SKM-1 (cell line): ENCODE results near the gene NHLRC4.

ENCODE experiments used
- DNase-seq: peaks from one replicate; lab custom pipeline; 2025; ENCODE audit not compliant: unreplicated experiment; lab: John Stamatoyannopoulos, UW

Gene NHLRC4

DNA sequence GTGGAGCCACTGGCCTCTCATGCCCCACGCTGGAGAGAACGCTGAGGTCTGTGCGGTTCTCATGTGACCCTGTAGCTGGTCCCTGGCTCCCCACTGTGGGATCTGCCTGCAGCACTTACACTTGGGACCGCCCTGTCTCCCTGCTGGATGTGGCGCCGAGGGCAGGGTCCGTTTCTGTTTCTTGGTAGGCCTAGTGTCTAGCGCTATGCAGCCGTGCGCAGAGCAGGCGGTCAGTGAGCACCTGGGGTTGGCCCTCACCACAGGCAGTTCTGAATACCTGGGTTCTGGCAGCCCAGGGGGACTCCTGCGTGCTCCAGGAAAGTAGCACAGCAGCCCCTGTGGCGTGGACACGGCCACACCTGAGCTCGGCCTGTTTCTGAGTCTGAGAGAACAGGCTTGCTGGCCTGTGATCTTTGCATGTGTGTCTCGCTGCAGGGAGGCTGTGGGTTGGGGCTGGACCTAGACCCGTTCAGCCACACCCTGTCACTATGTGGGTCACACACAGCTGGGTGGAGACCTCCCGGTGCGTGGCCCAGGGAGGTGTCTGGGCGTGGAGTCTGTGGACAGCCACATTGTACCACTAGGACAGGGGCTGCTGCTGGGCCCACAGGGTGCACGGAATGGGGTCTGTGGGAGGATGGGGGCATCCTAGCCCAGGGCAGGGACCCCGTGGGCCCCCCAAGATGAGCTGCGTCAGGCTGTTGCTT lies 36.5 kb upstream of the NHLRC4 start:
- DNase-seq = no peak

DNA sequence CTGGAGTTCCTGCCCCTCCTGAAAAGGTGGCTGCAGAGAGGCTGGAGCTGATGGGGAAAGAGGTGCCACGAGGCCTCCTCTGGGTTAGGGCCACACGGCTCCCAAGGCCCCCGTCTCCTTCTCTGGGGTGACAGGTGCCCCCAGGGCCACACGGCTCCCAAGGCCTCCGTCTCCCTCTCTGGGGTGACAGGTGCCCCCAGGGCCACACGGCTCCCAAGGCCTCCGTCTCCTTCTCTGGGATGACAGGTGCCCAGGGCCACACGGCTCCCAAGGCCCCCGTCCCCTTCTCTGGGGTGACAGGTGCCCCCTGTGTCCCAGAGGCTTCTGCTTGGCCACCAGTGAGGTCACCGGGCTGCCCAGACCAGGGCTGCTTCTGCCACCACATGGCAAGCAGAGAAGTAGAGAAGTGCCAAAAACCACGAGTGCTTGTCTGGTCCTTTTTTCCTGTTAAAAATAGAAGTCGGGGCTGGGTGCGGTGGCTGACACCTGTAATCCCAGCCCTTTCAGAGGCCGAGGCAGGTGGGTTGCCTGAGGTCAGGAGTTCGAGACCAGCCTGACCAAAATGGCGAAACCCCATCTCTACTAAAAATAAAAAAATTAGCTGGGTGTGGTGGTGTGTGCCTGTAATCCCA lies 35.2 kb upstream of the NHLRC4 start:
- DNase-seq = no peak

DNA sequence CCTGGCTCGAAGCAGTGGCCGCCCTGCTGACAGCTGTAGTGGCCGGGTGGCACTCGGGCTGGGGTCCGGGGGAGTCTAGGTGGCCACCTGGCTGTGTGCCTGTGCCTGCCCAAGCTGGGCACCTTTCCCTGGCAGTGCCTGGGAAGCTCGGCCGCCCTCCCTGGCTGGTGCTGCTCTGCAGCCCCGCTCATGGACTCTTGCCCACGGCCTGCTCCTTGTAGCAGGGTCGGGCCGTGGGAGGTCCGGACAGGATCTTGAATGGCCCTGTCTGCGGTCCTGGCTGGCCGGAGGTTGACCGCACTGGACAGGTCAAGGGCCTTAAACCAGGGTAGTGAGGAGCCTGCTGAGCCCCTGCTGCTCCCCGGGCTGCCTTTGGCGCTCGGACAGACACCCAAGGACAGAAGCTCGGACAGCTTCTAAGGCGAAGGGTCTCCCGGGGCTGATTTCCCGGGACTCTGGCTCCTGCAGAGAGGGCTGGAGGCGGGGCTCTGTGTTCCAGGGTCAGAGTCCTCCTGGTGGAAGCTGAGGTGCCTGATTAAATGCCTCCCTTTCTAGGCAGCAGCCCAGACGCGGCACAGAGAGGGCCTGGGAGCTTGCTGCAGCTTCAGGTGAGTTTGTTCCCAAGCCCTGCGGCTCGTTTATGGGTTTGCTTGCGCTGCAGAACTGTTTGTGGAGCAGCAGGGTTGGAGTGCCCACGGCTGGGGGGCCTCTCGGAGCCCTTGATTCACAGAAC lies 33.2 kb upstream of the NHLRC4 start:
- no peak for DNase-seq

DNA sequence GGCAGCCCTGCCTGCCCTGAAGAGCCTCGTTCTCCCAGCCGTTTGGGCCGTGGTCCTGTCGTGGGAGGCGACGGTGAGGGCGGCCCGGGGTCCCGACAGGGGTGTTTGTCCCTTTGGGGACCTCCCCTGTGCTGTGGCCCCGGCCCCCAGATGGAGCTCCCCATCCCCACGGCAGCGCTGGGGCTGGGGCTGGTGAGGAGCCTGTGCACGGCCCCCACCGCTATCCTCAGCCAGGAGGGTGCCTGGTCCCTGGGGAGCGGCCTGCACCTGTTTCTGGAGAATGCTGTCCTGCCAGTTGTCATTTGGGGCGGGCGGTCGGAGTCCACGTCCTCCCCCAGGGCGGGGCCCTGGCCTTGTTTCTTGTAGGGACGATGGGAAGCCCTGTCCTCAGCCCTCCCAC lies 32.7 kb upstream of the NHLRC4 start:
- DNase-seq = no peak

DNA sequence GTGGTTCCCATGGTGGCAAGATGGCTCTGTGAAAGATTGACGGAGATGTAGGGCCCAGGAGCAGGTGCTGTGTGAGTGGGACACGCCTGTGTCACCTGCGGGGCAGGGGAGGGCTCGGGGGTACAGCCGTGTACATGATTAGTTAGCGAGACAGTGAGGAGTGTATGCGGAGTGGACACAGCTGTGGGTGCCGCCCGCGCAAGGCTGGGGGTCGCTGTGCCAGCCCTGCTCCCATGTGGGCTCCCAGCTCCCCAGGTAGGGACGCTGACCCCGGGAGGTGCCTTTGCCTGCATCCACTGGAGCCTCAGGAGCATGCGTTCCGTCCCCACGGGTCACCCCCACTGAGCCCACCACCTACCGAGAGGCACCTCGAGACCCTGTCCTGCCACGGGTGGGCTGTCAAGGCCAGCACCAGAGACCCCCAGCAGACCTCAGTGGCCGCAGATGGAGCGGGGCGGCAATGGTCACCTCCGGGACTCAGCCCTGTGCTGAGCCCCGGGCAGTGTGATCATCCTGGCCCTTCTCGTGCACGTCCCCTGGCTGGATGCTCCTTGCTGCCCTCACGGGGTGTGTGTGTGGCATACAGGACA lies 31.9 kb upstream of the NHLRC4 start:
- no peak for DNase-seq

DNA sequence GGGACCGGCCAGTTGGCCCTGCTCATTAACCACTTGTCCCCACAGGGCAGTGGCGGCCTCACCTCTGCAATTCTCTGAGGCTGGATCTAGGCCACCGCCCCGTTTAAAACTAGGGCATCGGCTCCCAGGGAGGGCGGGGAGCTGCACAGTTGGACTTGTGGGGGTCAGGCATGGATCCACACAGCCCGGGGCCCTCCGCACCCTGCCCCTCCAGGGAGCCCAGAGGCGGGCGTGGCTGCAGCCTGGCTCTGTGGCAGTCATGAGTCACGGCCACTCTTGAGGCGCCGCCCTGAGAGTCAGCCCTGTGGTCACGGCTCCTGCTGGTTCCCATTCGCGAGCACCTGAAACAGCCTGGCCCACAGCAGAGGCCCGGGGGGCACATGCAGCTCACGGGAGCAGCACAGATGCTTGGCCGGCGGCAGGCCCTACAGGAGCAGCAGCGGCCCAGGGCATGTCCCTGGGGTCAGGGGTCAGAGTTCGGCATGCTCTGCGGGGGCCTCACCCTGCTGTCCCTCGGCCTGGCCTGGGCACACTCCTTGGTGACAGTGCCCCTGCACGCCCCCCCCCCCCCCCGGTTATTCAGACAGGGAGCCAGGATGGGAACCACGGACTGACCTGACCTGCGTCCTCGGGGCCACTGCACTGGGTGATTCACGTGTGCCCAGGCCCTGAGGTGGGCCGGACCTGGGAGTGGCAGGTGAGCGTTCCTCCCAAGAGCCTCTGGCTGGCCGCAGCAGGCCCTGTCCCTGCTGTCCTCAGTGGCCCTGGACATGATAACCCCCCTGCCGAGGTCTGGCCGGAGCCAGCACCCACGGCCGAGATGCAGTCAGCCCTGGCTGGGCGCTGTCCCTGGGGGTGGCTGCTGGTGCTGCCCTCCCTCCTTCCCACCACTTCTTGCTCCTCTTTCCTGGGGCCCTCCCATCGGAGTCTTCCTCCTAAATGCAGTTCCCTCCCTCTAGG lies 31.1 kb upstream of the NHLRC4 start:
- no peak for DNase-seq

DNA sequence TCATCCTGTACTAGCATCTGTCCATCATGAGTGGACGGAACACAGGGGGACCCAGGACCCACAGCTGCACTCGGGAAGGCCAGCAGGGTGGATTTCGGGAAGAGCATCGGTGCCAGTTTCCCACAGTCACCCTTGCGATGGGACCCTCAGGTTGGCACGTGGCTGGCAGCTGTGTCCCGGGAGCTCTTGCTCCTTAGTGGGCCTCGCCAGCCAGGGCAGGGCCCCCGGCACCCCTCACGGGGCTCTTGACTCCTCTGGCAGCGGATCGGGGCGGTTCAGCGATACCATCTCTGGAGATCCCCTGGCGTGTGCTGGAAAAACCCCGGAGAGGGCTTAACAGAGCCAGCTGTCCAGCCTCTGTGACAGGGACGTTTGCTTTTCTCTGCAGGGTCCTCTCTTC lies 30.1 kb upstream of the NHLRC4 start:
- DNase-seq = no peak

DNA sequence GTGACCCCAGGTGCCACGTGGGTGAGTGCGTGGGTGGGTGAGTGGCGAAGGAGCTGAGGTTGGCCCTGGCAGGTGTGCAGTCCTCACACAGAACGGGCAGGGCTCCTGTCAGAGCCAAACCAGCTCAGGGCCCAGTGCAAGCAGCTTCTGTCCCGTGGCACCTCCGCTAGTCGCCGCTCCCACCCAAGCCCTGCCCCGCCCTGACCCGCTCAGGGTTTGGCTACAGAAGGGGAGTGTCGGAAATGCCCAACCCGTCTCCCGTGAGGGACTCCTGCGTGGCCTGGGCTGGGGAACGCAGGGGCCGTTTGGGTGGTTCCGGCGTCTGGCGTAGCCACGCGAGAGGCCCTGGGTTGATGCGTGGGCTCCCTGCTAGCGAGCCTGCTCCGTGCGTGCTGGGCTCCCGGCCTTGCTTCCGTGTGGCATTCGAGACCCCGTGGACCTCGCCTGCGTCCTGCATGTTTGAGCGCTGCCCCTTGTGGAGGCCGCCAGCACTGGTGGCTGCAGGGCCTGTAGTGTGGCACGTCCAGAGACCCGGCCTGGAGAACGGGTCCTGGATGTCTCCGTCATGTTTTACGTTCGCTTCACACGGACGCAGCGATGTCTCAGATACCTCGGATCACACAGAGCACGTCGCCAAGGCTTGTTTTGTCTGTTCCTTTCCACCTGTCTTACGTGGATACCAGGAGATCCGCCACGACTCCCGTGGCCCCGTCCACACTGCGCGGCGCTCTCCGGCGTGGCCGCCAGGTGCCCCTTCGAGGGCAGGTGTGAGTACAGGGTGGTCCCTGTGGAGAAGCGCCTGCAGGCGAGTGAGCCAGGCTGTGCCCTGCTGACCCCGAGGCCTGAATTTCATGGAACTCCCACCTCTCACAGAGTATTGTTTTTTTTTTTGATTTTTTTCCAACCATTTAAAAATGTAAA lies 29.1 kb upstream of the NHLRC4 start:
- DNase-seq = no peak

DNA sequence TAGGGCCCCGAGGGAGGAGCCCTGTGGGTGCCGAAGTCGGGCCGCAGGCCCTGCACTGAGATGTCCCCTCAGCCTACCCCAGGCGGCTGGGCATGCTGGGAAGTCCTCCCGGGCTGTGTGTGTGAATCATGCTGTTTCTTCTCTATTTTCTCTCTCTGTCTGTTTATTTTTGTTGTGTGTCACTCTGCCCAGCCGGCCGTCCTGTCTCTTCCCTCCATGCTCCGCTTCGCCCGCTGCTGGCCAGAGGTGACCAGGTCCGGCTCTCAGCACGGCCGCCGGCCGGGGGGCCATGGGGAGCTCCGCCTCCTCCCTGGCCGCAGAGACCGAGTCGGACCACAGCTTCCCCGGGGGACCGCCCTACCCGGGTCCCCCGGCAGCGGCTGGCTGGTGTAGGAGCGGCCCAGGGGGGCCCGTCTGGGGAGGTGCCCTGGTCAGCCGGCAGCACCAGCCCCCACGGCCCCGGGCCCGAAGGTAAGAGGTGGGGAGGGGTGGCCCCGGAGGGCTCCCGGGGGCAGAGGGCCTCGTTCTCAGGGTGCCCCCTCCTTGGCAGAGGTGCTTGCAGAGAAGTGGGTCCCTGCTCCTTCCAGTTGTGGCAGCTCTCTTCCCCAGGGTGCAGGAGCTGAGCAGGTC lies 26.8 kb upstream of the NHLRC4 start:
- DNase-seq = no peak

DNA sequence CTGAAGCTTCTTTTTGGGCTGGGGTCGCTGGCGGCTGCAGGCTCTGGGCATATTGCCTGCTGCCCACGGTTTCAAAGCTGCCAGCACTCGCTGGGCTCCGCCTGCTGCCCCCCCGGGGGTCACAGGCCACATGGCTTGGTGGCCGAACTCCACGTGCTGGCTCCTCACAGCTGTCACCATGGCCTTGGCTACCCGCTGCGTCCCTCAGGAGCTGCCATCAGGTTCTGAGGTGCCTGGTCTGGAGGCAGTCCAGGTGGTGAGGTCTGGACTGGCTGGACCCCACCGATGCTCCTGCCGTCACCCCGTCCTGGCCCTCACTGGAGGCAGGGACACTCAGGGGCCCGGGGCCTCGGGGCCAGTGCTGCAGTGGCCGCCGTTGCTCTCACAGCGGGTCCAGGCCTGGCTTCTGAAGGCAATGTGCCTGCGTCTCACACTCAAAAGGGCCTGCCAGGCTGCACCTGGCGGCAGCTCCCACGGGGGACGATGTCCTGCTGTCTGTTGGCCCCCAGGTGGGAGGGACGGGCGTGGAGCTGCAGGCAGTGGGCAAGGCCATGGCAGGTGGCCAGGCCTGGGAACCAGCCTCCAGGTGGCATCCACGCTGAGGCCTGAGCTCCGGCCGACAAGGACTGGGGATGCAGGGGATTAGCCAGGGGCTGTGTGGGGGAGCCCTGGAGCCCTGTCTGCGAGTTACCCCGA lies 26.0 kb upstream of the NHLRC4 start:
- no peak for DNase-seq

DNA sequence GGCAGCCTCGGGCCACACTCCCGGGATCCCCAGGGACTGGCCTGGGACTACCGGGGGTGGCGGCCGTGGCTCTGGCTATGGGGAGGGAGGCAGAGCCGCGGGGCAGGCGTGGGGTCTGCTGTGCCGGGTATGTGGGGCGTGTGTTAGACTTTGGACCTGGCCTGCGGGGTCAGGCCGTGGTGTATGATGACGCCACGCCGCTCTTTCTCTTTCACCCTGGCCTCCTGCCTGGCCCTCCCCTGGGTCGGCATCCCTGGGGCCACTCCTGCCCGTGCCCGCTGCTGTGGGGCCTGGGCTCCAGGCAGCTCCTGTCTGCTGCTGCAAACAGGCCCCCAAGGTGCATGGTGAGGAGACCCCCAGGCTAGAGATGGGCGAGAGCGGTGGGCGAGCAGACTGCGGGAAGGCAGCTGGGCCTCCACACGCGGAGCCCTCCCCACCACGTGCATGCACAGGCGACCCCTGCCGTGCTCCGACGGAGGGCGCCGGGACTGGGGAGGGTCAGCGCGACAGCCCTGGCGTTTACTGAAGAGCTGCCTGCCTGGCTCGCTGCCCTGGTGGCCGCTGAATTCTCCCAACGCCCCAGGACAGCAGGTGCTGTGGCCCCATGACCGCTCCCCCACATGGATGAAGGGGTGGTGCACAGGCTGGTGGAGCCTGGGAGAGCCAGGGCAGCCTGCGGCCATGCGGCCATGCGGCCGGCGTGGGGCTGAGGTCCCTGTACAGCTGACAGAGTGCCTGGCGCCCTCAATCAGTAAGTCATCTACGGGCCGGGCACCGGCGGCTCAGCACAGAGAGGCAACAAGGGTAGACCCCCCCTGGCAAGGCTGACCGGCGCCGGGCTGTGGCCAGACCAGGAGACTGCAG lies 23.3 kb upstream of the NHLRC4 start:
- no peak for DNase-seq

DNA sequence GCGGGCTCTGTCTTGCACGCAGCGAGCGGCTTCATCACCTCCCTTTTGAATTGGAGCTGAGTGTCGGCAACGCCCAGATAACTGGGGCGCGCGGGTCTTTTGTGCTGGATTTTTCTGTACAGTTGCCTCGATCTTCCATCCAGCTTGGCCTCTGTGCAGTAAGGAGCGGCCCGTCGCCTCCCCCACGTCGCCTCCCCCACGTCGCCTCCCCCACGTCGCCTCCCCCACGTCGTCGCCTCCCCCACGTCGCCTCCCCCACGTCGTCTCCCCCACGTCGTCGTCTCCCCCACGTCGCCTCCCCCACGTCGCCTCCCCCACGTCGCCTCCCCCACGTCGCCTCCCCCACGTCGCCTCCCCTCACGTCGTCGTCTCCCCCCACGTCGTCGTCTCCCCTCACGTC lies 22.3 kb upstream of the NHLRC4 start:
- DNase-seq = no peak

DNA sequence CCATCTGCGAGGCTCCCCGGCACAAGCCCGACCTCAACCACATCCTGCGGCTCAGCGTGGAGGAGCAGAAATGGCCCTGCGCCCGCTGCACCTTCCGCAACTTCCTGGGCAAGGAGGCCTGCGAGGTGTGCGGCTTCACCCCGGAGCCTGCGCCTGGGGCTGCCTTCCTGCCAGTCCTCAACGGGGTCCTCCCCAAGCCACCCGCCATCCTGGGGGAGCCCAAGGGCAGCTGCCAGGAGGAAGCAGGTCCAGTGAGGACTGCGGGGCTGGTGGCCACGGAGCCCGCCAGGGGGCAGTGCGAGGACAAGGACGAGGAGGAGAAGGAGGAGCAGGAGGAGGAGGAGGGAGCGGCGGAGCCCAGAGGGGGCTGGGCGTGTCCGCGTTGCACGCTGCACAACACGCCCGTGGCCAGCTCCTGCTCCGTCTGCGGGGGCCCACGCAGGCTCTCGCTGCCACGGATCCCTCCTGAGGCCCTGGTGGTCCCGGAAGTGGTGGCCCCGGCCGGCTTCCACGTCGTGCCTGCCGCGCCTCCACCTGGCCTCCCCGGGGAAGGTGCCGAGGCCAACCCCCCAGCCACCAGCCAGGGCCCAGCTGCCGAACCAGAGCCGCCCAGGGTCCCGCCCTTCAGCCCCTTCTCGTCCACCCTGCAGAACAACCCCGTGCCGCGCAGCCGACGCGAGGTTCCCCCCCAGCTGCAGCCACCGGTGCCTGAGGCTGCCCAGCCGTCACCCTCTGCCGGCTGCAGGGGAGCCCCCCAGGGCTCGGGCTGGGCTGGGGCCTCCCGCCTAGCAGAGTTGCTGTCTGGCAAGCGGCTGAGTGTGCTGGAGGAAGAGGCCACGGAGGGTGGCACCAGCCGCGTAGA lies 19.7 kb upstream of the NHLRC4 start:
- no peak for DNase-seq

DNA sequence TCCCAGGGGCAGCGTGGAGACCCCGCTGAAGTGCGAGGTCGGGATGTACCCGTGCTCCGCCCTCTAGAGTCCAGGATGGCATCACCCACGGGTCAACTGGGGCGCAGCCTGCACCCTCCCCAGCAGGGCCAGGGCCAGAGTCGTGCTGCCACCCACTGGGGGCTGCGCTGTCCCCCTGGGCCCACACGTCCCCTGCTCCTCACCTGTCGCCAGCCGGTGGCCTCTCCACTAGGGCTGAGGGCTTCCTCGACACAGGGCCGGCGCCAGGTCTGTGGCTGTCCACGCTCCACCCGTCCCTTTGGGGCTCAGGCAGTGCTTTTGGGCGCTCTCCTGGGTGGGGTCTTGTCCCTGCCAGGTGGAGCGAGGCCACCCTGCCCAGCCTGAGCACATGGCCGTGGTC lies 18.2 kb upstream of the NHLRC4 start:
- DNase-seq = no peak

DNA sequence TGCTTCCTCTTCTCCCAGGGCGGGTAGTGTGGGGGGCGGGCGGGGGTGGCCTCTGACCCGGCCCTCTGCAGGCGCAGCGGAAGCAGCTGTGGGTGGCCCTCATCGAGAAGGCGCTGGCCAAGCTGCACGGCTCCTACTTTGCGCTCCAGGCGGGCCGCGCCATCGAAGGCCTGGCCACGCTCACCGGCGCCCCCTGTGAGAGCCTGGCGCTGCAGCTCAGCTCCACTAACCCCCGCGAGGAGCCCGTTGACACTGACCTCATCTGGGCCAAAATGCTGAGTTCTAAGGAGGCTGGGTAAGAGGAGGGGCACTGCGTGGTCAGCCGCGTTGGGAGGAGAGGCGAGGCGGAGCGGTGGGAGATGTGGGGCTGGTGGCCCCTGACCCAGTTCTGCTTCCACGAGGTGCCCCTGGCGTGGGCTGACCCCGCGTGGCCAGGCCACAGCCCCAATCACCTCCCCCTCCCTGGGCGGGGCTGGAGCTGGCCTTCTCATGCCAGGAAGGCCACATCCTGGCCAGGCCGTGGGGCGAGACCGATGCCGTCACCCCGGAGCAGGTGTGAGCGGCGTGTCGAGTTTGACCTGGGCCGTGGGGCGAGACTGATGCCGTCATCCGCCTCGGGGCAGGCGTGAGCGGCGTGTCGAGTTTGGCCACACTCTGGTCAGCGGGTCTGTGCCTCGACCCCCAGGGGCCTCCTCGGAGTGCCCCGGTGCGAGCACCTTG lies 17.1 kb upstream of the NHLRC4 start:
- no peak for DNase-seq

DNA sequence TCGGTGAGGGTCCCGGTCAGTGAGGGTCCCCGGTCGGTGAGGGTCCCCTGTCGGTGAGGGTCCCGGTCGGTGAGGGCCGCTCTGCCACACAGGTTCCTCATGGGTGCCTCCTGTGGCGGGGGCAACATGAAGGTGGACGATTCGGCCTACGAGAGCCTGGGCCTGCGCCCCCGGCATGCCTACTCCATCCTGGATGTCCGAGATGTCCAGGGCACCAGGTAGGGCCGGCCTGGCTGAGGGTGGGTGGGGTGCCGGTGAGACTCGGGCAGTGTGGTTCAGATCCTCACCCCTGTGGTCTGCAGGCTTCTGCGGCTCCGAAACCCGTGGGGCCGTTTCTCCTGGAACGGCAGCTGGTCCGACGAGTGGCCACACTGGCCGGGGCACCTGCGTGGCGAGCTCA lies 15.6 kb upstream of the NHLRC4 start:
- DNase-seq = no peak
